A549 (cell line): ENCODE results near the gene SDHB.

ENCODE experiments used
- CBX8 ChIP-seq: fragments of 200-600 bp; sonication (generic); IDR thresholded peaks from 2 replicates; pipeline ENCODE4 v1.6.1; 2016
- CHD2 ChIP-seq: fragments of 150-350 bp; IDR thresholded peaks from 2 replicates; pipeline ENCODE4 v1.6.1; 2014; ENCODE audit warnings: low read length; ENCODE audit not compliant: partially characterized antibody
- CTCF ChIP-seq: fragments of >200 bp; sonication (Bioruptor Twin); formaldehyde crosslinking; IDR thresholded peaks from 3 replicates; pipeline ENCODE4 v1.5.1; 2016
- GATA3 ChIP-seq: IDR thresholded peaks from 2 replicates; pipeline ENCODE4 v1.6.1; 2012; ENCODE audit warnings: borderline replicate concordance
- HOXA7 ChIP-seq: fragments of 250-450 bp; sonication (Bioruptor Pico); IDR thresholded peaks from 2 replicates; pipeline ENCODE4 v1.5.0; 2020; ENCODE audit warnings: mild to moderate bottlenecking, moderate library complexity
- MAZ ChIP-seq: fragments of 150-350 bp; IDR thresholded peaks from 2 replicates; pipeline ENCODE4 v1.6.1; 2014; ENCODE audit warnings: antibody characterized with exemption, low read depth, low read length, borderline replicate concordance
- MYC ChIP-seq: IDR thresholded peaks from 2 replicates; pipeline ENCODE4 v1.6.1; 2012; ENCODE audit warnings: mild to moderate bottlenecking, inconsistent platforms, low read length, improper control_type of control experiment, borderline replicate concordance
- NPAS2 ChIP-seq: fragments of 250-450 bp; sonication (Bioruptor Pico); IDR thresholded peaks from 2 replicates; pipeline ENCODE4 v1.8.0; 2022; ENCODE audit warnings: mild to moderate bottlenecking, moderate library complexity, borderline replicate concordance
- POLR2A ChIP-seq: IDR thresholded peaks from 2 replicates; pipeline ENCODE4 v1.6.1; 2012; ENCODE audit warnings: mild to moderate bottlenecking, low read length
- RCOR1 ChIP-seq: fragments of 150-350 bp; IDR thresholded peaks from 2 replicates; pipeline ENCODE4 v1.6.1; 2014; ENCODE audit warnings: antibody characterized with exemption, low read length, low read depth
- RFX5 ChIP-seq: fragments of 450-650 bp; IDR thresholded peaks from 2 replicates; pipeline ENCODE4 v1.7.1; 2014; ENCODE audit warnings: antibody characterized with exemption, mild to moderate bottlenecking, moderate library complexity
- SMC3 ChIP-seq: fragments of >200 bp; sonication (Bioruptor Twin); formaldehyde crosslinking; IDR thresholded peaks from 3 replicates; pipeline ENCODE4 v1.6.1; 2018; ENCODE audit warnings: inconsistent platforms
- USF2 ChIP-seq: fragments of 450-650 bp; IDR thresholded peaks from 2 replicates; pipeline ENCODE4 v1.6.1; 2014; ENCODE audit warnings: antibody characterized with exemption

GRCh38 chr1:17102232-17102631, 48.4 kb upstream of the SDHB start:
- no peak for TF ChIP-seq RCOR1
- TF ChIP-seq CTCF = no peak
- no peak for TF ChIP-seq SMC3
- TF ChIP-seq MYC = no peak
- TF ChIP-seq MAZ = no peak
- TF ChIP-seq GATA3 = no peak
- no peak for TF ChIP-seq POLR2A
- no peak for TF ChIP-seq HOXA7 (CRISPR knock-in tag)
- no peak for TF ChIP-seq CHD2
- no peak for TF ChIP-seq USF2
- TF ChIP-seq NPAS2 (CRISPR knock-in tag) = no peak
- no peak for TF ChIP-seq RFX5
- no peak for TF ChIP-seq CBX8
